Measurements from ENCODE around the gene RXRA.

The RXRA gene

DNA sequence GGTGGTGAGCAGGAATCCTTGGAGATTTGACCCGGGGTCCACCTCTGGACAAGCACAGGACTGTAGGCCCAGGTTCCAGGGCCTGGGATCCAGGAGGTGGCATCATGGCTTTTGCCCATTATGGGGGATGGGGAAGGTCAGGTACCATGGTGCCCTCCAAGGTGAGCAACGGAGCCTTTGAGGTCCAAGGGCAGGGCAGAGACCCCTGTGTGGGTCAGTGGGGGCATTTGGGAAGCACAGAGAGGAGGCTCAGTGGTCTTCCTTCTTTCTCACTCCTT, 117.7 kb downstream of the RXRA start:
- Histone ChIP-seq H3K9ac (ENCODE audit: low read depth, low read length) (no peak overlapping the region), H3K36me3 (ENCODE audit: control insufficient read depth, insufficient read depth, low read length) (peaks cover 2% of the 10 kb centered on the region), H3K4me1 (ENCODE audit: control insufficient read depth, insufficient read depth, low read length) (no peaks in the 10 kb centered on the region), H3K9me3 (ENCODE audit: control insufficient read depth, insufficient read depth, low read length) (peaks cover 7% of the 10 kb centered on the region), H3K27me3 (ENCODE audit: control insufficient read depth, insufficient read depth, low read length) (no peaks in the 10 kb centered on the region), H3K4me3 (ENCODE audit: low read depth, low read length) (no peak overlapping the region)

DNA sequence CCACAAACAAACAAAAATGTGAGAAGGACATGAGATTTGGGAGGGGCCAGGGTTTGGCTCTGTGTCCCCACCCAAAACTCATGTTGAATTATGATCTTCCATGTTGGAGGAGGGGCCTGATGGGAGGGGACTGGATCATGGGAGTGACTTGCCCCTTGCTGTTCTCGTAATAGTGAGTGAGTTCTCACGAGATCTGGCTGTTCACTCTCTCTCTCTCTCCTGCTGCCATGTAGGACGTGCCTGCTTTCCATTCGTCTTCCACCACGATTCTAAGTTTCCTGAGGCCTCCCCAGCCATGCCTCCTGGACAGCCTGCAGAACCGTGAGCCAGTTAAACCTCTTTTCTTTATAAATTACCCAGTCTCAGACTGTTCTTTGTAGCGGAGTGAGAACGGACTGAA, 118.7 kb downstream of the RXRA start:
- H3K4me3 ChIP-seq (ENCODE audit: low read depth, low read length), result no peak overlapping the region
- H3K27me3 ChIP-seq (ENCODE audit: control insufficient read depth, insufficient read depth, low read length), result no peaks in the 10 kb centered on the region
- H3K9me3 ChIP-seq (ENCODE audit: control insufficient read depth, insufficient read depth, low read length), result peaks cover 7% of the 10 kb centered on the region
- H3K4me1 ChIP-seq (ENCODE audit: control insufficient read depth, insufficient read depth, low read length), result no peaks in the 10 kb centered on the region
- peaks cover 2% of the 10 kb centered on the region for H3K36me3 ChIP-seq (ENCODE audit: control insufficient read depth, insufficient read depth, low read length)
- no peak overlapping the region for H3K9ac ChIP-seq (ENCODE audit: low read depth, low read length)

DNA sequence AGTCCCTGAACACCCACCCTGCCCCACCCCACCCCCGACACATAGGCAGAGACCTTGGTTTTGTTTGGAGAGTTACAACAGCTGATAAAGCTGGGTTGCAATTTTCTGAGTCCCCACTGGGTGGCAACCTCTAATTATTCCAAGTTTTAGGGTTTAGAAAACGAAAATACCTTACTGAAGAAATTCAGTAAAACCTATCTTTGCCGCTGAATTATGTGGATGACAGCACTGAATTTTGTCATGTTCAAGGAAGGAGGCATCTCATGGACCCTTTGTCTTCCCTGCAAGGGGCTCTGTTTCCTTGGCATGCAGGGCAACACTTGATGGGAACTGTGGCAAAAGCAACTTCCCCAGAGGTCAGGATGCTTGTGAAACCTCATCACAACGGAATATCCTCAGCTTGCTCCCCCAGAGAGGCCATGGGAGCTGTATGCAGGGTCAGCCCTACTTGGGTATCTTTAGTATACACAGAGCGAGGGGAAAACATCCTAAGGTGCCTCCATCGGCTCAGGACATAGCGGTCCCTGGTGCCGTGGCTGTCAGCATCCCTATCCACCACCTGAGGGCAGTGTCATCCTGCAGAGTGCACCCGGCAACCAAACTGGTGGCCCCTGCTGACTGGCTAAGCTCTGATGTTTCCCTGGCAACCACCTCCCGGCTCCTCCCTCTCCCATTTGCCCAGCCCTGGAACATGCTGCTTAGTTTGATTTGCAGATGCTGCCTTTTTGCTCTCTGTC, 123.1 kb downstream of the RXRA start:
- Histone ChIP-seq H3K9me3 (ENCODE audit: control insufficient read depth, insufficient read depth, low read length) (peaks cover 7% of the 10 kb centered on the region), H3K36me3 (ENCODE audit: control insufficient read depth, insufficient read depth, low read length) (peaks cover 2% of the 10 kb centered on the region), H3K4me3 (ENCODE audit: low read depth, low read length) (no peak overlapping the region), H3K27me3 (ENCODE audit: control insufficient read depth, insufficient read depth, low read length) (no peaks in the 10 kb centered on the region), H3K9ac (ENCODE audit: low read depth, low read length) (no peak overlapping the region), H3K4me1 (ENCODE audit: control insufficient read depth, insufficient read depth, low read length) (no peaks in the 10 kb centered on the region)

DNA sequence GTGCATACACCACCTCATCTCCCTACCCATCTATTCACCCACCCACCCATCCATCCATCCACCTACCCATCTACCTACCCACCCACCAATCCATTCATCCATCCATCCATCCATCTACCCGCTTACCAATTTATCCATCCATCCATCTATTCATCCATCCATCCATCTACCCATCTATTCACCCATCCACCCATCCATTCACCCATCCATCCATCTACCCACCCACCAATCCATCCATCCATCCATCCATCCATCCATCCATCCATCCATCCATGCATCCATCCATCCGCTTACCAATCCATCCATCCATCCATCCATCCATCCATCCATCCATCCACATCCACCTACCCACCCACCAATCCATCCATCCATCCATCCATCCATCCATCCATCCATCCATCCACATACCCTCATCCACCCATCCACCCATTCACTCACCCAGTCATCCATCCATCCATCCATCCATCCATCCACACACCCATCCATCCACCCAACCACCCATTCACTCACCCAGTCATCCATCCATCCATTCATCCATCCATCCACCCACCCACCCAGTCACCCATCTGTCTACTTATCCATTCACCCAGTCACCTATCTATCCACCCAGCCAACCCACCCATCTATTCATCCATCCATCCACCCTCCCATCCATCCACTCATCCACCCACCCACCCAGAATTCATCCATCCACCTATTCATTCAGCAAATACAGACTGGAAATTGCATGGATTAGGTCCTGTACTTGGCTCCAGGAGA, 125.6 kb downstream of the RXRA start:
- H3K4me3 ChIP-seq (ENCODE audit: low read depth, low read length), result no peak overlapping the region
- H3K36me3 ChIP-seq (ENCODE audit: control insufficient read depth, insufficient read depth, low read length), result peaks cover 2% of the 10 kb centered on the region
- H3K4me1 ChIP-seq (ENCODE audit: control insufficient read depth, insufficient read depth, low read length), result no peaks in the 10 kb centered on the region
- no peak overlapping the region for H3K9ac ChIP-seq (ENCODE audit: low read depth, low read length)
- no peaks in the 10 kb centered on the region for H3K27me3 ChIP-seq (ENCODE audit: control insufficient read depth, insufficient read depth, low read length)
- H3K9me3 ChIP-seq (ENCODE audit: control insufficient read depth, insufficient read depth, low read length), result peaks cover 7% of the 10 kb centered on the region

DNA sequence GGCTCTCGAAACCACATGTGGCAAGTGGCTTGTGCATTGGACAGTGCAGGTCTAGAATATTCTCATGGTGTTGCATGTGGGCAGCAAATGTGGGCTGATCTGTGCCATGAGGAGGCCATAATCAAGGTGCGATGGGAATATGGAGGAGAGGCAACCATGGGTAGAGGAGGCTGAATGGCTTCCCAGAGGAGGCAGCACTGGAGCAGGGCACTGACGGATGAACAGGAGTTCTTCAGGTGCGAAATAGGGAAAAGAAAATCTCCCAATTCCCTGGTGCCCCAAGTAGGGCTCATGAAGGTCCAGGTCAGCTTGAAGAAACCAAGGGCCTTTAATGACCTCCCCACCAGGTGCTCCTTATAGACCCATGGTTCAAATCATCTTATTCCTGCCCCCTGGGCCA, 126.5 kb downstream of the RXRA start:
- Histone ChIP-seq H3K4me3 (ENCODE audit: low read depth, low read length) (no peak overlapping the region), H3K36me3 (ENCODE audit: control insufficient read depth, insufficient read depth, low read length) (no peaks in the 10 kb centered on the region), H3K9ac (ENCODE audit: low read depth, low read length) (no peak overlapping the region), H3K9me3 (ENCODE audit: control insufficient read depth, insufficient read depth, low read length) (peaks cover 7% of the 10 kb centered on the region), H3K4me1 (ENCODE audit: control insufficient read depth, insufficient read depth, low read length) (no peaks in the 10 kb centered on the region), H3K27me3 (ENCODE audit: control insufficient read depth, insufficient read depth, low read length) (no peaks in the 10 kb centered on the region)

DNA sequence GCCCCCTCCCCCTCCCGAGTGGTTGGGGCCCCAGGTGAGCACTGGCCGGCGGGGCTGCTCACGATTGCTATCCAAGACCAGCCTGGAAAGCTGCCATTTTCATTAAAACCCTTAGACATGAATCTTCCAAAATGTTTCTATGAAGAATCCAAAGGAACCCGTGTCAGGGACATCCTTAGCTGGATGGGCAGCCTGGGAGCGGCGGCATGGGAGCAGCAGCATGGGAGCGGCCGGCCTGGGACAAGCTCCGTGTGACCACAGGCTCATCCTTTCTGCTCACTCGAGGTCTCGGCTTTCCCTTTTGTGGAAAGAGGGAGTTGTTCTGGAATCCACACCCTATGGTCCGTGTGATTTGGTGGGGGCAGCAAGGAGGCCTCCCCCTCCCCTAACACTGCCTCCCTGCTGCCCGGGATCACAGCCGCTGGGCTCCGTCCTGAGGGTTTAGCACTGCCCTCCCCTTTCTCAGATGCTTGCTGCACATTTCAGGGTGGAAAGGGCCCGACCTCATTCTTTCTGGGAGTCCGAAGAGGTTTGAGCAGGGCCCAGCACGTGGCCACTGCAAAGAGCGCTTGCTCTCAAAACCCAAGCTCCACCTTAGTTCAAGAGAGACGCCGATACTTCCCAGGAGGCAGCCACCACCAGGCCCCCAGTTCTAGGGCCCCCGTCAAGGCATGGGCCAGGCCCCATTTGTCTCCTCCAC, 127.7 kb downstream of the RXRA start:
- H3K4me3 ChIP-seq (ENCODE audit: low read depth, low read length), result no peak overlapping the region
- no peaks in the 10 kb centered on the region for H3K27me3 ChIP-seq (ENCODE audit: control insufficient read depth, insufficient read depth, low read length)
- H3K9me3 ChIP-seq (ENCODE audit: control insufficient read depth, insufficient read depth, low read length), result no peaks in the 10 kb centered on the region
- H3K4me1 ChIP-seq (ENCODE audit: control insufficient read depth, insufficient read depth, low read length), result no peaks in the 10 kb centered on the region
- peak overlapping the region; percentile 5 for H3K9ac ChIP-seq (ENCODE audit: low read depth, low read length)
- H3K36me3 ChIP-seq (ENCODE audit: control insufficient read depth, insufficient read depth, low read length), result no peaks in the 10 kb centered on the region

DNA sequence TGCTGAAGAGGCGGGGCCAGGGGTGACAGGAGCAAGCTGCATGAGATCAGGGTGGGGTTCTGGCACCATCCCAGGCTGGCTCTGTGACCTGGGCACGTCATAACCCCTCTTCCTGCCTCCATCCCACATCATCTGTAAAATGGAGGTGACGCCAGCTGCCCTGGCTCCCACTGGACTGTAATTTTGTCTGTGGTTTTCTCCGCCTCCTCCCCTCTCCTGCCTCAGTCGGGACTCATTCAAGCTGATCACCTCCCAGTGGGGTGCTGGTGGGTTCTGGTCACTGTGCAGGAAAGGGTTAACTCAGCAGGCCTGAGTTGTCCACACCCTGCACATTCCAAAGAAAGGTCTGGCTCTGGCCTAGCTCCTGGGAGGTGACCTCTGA, 128.2 kb downstream of the RXRA start:
- Histone ChIP-seq H3K9me3 (ENCODE audit: control insufficient read depth, insufficient read depth, low read length) (no peaks in the 10 kb centered on the region), H3K9ac (ENCODE audit: low read depth, low read length) (peak overlapping the region; percentile 5), H3K36me3 (ENCODE audit: control insufficient read depth, insufficient read depth, low read length) (no peaks in the 10 kb centered on the region), H3K4me3 (ENCODE audit: low read depth, low read length) (no peak overlapping the region), H3K4me1 (ENCODE audit: control insufficient read depth, insufficient read depth, low read length) (no peaks in the 10 kb centered on the region), H3K27me3 (ENCODE audit: control insufficient read depth, insufficient read depth, low read length) (no peaks in the 10 kb centered on the region)

DNA sequence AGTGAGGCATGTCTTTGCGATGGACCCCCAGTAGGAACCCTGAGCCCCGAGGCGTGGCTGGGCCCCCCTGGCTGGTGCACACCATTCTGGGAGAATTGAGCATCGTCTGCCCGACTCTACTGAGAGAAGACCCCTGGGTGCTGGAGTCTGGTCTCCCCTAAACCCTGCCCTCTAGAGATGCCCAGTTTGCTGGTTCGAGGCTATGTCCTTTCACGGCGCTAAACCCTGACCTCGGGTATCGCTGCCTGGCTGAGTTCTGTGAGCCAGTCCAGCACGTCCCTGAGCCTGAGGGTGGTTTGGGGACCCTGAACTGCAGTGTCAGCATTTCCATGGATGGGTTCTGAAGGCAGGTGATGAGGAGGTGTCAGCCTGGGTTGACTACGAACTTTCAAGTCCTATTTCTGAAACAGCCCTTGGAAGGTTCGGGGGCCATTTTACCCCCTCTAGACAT, 128.8 kb downstream of the RXRA start:
- no peaks in the 10 kb centered on the region for H3K4me1 ChIP-seq (ENCODE audit: control insufficient read depth, insufficient read depth, low read length)
- no peaks in the 10 kb centered on the region for H3K36me3 ChIP-seq (ENCODE audit: control insufficient read depth, insufficient read depth, low read length)
- H3K27me3 ChIP-seq (ENCODE audit: control insufficient read depth, insufficient read depth, low read length), result no peaks in the 10 kb centered on the region
- no peak overlapping the region for H3K9ac ChIP-seq (ENCODE audit: low read depth, low read length)
- H3K9me3 ChIP-seq (ENCODE audit: control insufficient read depth, insufficient read depth, low read length), result no peaks in the 10 kb centered on the region
- no peak overlapping the region for H3K4me3 ChIP-seq (ENCODE audit: low read depth, low read length)

DNA sequence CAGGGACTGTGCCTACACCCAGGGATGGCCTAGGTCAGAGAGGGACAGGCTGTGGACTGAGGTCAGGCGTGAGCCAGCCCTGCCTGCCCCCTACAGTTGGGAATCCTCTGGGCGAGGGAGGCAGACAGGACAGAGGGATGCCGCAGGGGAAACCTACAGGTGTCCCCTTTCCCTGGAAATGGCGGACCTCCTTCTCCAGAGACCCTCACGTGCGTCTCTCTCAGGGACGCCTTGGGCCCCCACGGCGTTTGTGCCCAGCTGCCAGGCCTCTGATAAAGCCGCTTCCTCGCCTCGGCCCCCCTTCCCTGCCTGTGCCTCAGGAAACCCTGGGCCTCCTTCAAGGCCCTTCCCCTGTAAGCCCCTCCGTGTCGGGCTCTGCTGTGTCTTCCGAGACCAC, 129.3 kb downstream of the RXRA start:
- no peaks in the 10 kb centered on the region for H3K36me3 ChIP-seq (ENCODE audit: control insufficient read depth, insufficient read depth, low read length)
- H3K27me3 ChIP-seq (ENCODE audit: control insufficient read depth, insufficient read depth, low read length), result no peaks in the 10 kb centered on the region
- no peaks in the 10 kb centered on the region for H3K4me1 ChIP-seq (ENCODE audit: control insufficient read depth, insufficient read depth, low read length)
- no peak overlapping the region for H3K4me3 ChIP-seq (ENCODE audit: low read depth, low read length)
- H3K9me3 ChIP-seq (ENCODE audit: control insufficient read depth, insufficient read depth, low read length), result no peaks in the 10 kb centered on the region
- H3K9ac ChIP-seq (ENCODE audit: low read depth, low read length), result no peak overlapping the region

DNA sequence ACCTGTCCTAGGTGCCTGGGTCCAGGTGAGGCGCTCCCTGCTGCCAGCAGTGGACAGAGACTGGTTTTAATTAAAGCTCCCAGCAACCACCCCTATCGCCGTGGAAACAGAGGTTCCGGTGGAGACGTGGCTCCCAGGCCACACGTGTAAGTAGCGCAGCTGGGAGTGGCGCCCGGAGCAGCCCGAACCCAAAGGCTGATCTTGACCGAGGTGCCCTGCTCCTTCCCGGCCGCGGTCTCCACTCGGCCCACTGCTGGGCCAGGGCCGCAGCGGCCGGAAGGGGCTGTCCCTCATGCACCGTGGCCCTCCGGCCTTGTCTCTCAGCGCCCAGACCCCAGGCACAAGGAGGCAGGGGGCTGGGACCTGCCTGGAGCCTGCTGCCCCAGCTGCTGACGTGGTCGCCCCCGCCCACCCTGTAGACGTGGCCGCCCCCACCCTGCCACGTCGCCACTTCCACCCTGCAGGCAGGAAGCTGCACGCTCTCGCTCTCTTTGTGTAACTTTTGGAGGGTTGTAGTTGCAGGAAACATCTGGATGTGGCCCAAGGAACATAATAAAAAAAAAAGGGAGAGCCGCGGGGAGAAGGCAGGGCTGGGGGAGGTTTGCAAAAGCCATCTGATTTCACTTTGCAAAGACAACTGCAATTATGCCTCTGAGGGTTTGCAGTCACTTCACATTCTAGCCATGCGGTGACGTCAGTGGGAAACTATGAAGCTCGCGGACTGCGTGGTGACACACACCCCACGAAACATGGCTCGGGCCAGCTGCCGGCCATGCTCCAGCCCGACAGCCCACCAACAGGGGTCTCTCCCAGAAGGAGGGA, 129.9 kb downstream of the RXRA start:
- Histone ChIP-seq H3K9ac (ENCODE audit: low read depth, low read length) (no peak overlapping the region), H3K9me3 (ENCODE audit: control insufficient read depth, insufficient read depth, low read length) (no peaks in the 10 kb centered on the region), H3K4me3 (ENCODE audit: low read depth, low read length) (no peak overlapping the region), H3K4me1 (ENCODE audit: control insufficient read depth, insufficient read depth, low read length) (no peaks in the 10 kb centered on the region), H3K27me3 (ENCODE audit: control insufficient read depth, insufficient read depth, low read length) (no peaks in the 10 kb centered on the region), H3K36me3 (ENCODE audit: control insufficient read depth, insufficient read depth, low read length) (no peaks in the 10 kb centered on the region)

DNA sequence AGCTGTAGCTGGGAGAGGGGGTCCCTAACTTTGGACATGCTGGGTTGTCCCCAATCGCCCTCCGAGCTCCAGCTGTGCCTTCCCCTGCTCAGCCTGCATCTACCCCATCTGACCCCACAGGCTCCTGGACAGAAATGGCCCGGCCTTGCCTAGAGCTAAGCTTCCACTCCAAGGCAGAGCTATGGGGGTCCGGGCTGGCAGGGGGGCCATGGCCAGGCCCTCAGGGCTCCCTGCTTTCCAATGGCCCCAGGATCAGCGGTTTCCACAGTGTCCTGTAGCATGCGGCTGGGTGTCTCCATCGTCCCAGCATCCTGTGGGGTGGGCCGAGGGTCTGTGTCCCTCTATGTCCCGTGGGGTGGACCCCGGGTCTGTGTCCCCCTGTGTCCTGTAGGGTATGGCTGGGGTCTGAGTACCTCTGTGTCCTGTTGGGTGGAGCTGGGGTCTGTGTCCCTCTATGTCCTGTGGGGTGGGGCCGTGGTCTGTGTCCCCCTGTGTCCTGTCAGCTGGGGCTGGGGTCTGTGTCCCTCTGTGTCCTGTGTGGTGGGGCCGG, 130.6 kb downstream of the RXRA start:
- Histone ChIP-seq H3K36me3 (ENCODE audit: control insufficient read depth, insufficient read depth, low read length) (peaks cover 2% of the 10 kb centered on the region), H3K4me1 (ENCODE audit: control insufficient read depth, insufficient read depth, low read length) (no peaks in the 10 kb centered on the region), H3K4me3 (ENCODE audit: low read depth, low read length) (no peak overlapping the region), H3K9ac (ENCODE audit: low read depth, low read length) (no peak overlapping the region), H3K27me3 (ENCODE audit: control insufficient read depth, insufficient read depth, low read length) (no peaks in the 10 kb centered on the region), H3K9me3 (ENCODE audit: control insufficient read depth, insufficient read depth, low read length) (no peaks in the 10 kb centered on the region)

All from iPS-15b (cell line).